HK-2 (cell line): Measurements from ENCODE around the gene IFNA13.

Source experiments
- DNase-seq: peaks from one replicate; pipeline ENCODE4 v3.0.0-alpha.2; 2018; ENCODE audit not compliant: unreplicated experiment

Gene IFNA13

GRCh38 chr9:21357479-21358460 is 10.1 kb downstream of the IFNA13 start:
- DNase-seq = no peak

- DNase-seq = no peak
These were observed 17.1 kb downstream of the IFNA13 start, which contains the start of gene IFNA6 for GRCh38 chr9:21350787-21351186. TSS of gene IFNA6 (minus strand) at chr9:21350887. CDS start at chr9:21350887, 0 bp downstream.

GRCh38 chr9:21348430-21348970 is 19.4 kb downstream of the IFNA13 start:
- no peak for DNase-seq

- no peak for DNase-seq
These were observed 27.1 kb downstream of the IFNA13 start for GRCh38 chr9:21340735-21341134.

GRCh38 chr9:21336457-21336856 is 31.4 kb downstream of the IFNA13 start:
- no peak for DNase-seq

GRCh38 chr9:21334701-21335632 is 32.9 kb downstream of the IFNA13 start, which contains the start of gene KLHL9:
TSS of gene KLHL9 (minus strand) at chr9:21335404. CDS start at chr9:21334859, 545 bp downstream.
- peak; percentile 87 for DNase-seq

GRCh38 chr9:21333226-21333625 is 34.6 kb downstream of the IFNA13 start:
- DNase-seq = no peak

- DNase-seq = no peak
These were observed 36.0 kb downstream of the IFNA13 start for GRCh38 chr9:21331676-21332402.

- no peak for DNase-seq
These were observed 41.2 kb downstream of the IFNA13 start for GRCh38 chr9:21326526-21327139.

- DNase-seq = no peak
These were observed 43.8 kb downstream of the IFNA13 start for GRCh38 chr9:21324047-21324446.

- DNase-seq = no peak
These were observed 44.9 kb downstream of the IFNA13 start for GRCh38 chr9:21322911-21323461.

GRCh38 chr9:21320465-21320864 is 47.4 kb downstream of the IFNA13 start:
- DNase-seq = no peak

- DNase-seq = no peak
These were observed 49.6 kb downstream of the IFNA13 start for GRCh38 chr9:21317956-21318923.
